ENCODE data around the gene ARPP21.

- TF ChIP-seq EZH2phosphoT487 (IDR thresholded peaks at IDR 0.05; ENCODE audit: borderline replicate concordance, low read length) (no peak), CTCF (IDR thresholded peaks at IDR 0.05; ENCODE audit: low read depth, low read length, poor library complexity, severe bottlenecking) (no peak)
These were observed 12.1 kb downstream of the ARPP21 start for GRCh38 chr3:35651426-35651825.

All from DOHH2 (cell line).